IPS DF 6.9 (cell line): ENCODE measurements around the gene KRT84.

ENCODE experiments used
- DNase-seq: peaks from one replicate; pipeline ENCODE4 v3.0.0-alpha.2; 2013; ENCODE audit warnings: low read depth, low spot score
- H3K27ac ChIP-seq: one replicate; pipeline ENCODE4 v1.5.1; 2013; ENCODE audit warnings: low read length, control low read depth
- H3K27me3 ChIP-seq: 2 replicates; pipeline ENCODE4 v1.6.1; 2013; ENCODE audit warnings: mild to moderate bottlenecking, low read length; ENCODE audit not compliant: control insufficient read depth, insufficient read depth
- H3K36me3 ChIP-seq: 2 replicates; pipeline ENCODE4 v1.6.1; 2013; ENCODE audit warnings: low read length; ENCODE audit not compliant: control insufficient read depth, insufficient read depth
- H3K4me1 ChIP-seq: 2 replicates; pipeline ENCODE4 v1.6.1; 2013; ENCODE audit warnings: low read length; ENCODE audit not compliant: control insufficient read depth, insufficient read depth
- H3K4me3 ChIP-seq: 2 replicates; pipeline ENCODE4 v1.5.1; 2013; ENCODE audit warnings: mild to moderate bottlenecking, low read length
- H3K9me3 ChIP-seq: 2 replicates; pipeline ENCODE4 v1.6.1; 2013; ENCODE audit warnings: low read length, inconsistent platforms; ENCODE audit not compliant: control insufficient read depth, insufficient read depth
- WGBS: extraction: QIAGEN DNeasy Blood & Tissue Kit; methylation state at CpG from one replicate; pipeline ENCODE4 v1.1.7; 2013; ENCODE audit warnings: mixed read lengths, missing lambda C conversion rate; ENCODE audit not compliant: insufficient read length, insufficient coverage; 5-methylcytosine and 5-hydroxymethylcytosine counted together

Gene KRT84

DNA sequence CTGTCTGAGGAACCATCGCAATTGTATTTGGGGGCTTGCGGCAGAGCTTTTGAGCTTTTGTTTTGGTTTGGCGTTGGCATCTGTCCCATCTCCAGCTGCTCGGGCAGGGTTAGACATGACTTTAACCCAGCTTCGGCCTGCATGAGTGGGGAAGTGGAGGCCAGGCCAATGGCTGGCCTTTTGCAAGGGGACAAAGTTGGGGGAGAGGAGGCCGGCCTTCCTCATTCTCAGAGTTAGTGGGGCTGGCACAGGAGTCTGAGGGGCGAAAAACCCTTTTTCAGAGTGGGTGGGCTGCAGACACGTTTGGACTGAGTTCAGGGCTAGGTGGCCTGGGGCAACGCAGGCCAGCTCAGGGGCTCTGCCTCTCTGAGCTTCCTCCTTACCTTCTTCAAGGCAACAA is 15.5 kb upstream of the KRT84 start:
- H3K9me3 ChIP-seq: no peaks in the 10 kb centered on the region
- no peaks in the 10 kb centered on the region for H3K27me3 ChIP-seq
- DNase-seq: no peak
- H3K36me3 ChIP-seq: no peaks in the 10 kb centered on the region
- H3K4me3 ChIP-seq: no peak overlapping the region
- WGBS: no CpG with 5 or more reads among the region's 9 CpGs
- H3K4me1 ChIP-seq: peaks cover 1% of the 10 kb centered on the region
- no peak overlapping the region for H3K27ac ChIP-seq

DNA sequence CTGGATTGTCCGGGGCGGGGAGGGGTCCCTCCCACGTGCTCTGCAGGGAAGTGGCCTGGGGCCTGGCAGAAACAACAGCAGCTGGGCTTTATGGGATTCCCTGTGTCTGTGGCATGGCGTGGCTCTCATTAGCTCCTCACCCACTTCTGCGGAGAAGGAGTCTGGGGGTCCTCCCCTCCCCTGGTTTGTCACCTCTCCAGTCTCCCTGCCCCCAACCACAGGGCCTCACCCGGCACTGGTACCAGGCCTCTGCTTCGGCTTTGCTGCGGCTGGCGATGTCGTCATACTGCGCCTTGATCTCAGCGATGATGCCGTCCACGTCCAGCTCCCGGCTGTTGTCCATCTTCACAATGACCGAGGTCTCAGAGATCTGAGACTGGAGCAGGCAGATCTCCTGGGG is 14.3 kb upstream of the KRT84 start:
- H3K4me1 ChIP-seq: peaks cover 1% of the 10 kb centered on the region
- no peaks in the 10 kb centered on the region for H3K9me3 ChIP-seq
- no peaks in the 10 kb centered on the region for H3K27me3 ChIP-seq
- no peak overlapping the region for H3K27ac ChIP-seq
- no CpG with 5 or more reads among the region's 16 CpGs for WGBS
- DNase-seq: no peak
- H3K36me3 ChIP-seq: no peaks in the 10 kb centered on the region
- H3K4me3 ChIP-seq: no peak overlapping the region

DNA sequence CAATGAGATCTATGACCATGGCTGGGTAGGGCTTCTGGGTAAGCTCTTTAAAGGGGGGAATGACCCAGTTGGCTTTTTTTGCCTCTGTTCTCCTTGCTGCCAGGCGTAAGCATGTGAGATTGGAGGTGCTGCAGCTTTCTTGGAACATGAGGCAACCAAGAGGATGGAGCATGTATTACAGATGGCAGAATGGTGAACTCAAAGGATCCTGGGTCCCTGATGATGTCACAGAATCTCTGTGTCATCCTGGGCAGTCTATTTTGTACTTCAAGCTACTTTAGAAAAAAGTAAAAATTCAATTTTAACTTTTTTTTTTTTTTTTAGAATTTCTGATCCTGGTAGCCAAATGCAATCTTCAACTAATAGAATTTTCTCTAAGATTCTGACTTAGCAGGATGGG is 12.7 kb upstream of the KRT84 start:
- H3K36me3 ChIP-seq: no peaks in the 10 kb centered on the region
- no CpG with 5 or more reads among the region's 1 CpG for WGBS
- DNase-seq: no peak

DNA sequence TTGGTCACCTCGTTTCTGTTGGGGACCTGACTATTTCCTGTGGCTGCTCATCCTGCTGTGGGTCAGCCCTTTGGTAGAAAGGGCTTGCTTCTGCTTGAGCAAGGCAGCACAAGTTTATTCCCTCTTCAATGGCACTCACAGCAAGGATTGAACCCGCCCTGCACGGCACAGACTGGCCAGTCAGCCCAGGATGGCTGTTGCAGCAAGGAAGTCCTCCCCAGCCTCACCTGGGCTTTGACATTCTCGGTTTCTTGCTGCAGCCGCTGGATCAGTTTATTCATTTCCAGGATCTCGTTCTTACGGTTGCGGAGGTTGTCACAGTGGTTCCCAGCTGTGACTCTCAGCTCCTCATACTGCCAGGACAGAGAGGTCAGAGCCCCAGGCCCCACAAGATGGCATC is 11.2 kb upstream of the KRT84 start:
- DNase-seq: no peak
- no CpG with 5 or more reads among the region's 8 CpGs for WGBS
- H3K4me1 ChIP-seq: no peaks in the 10 kb centered on the region; the same call in 1 of the 2 replicates
- H3K27ac ChIP-seq: no peak overlapping the region
- H3K27me3 ChIP-seq: no peaks in the 10 kb centered on the region
- H3K4me3 ChIP-seq: no peak overlapping the region
- no peaks in the 10 kb centered on the region for H3K36me3 ChIP-seq
- no peaks in the 10 kb centered on the region for H3K9me3 ChIP-seq

More for the DNA sequence above, 12.7 kb upstream of the KRT84 start:
- Histone ChIP-seq H3K4me1 (peaks cover 1% of the 10 kb centered on the region), H3K9me3 (no peaks in the 10 kb centered on the region), H3K27me3 (no peaks in the 10 kb centered on the region), H3K27ac (no peak overlapping the region), H3K4me3 (no peak overlapping the region)

DNA sequence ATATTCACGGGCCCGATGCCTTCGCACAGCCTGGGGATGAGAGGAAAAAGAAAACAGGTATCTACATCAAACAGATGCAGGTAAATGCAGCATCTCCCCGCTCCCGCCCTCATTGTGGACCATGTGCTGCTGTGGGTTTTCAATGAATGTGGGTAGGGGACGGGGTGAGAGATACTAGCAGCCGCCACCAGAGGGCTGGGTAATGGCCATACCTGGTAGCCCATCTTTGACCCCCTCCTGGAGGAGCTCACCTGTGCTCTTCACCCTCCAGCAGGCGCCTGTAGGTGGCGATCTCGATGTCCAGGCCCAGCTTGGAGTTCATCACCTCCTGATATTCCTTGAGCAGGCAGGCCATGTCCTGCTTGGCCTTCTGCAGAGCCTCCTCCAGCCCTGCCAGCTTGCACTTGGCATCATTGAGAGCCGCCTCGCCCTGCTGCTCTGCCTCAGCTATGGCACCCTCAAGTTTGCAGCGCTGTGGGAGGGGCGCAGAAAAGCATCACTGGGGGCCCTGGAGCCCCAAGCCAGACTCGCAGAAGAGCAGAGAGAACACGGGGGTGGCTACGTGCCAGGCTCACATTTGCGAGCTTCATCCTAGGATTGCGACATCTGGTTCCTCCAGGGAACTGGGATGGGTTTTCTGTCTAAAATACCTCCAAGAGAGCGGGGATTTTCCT is 10.4 kb upstream of the KRT84 start:
- no peaks in the 10 kb centered on the region; the same call in 1 of the 2 replicates for H3K4me1 ChIP-seq
- H3K4me3 ChIP-seq: no peak overlapping the region
- no peaks in the 10 kb centered on the region for H3K9me3 ChIP-seq
- no peaks in the 10 kb centered on the region for H3K27me3 ChIP-seq
- H3K36me3 ChIP-seq: no peaks in the 10 kb centered on the region
- no CpG with 5 or more reads among the region's 20 CpGs for WGBS
- H3K27ac ChIP-seq: no peak overlapping the region
- DNase-seq: peak; percentile 77

DNA sequence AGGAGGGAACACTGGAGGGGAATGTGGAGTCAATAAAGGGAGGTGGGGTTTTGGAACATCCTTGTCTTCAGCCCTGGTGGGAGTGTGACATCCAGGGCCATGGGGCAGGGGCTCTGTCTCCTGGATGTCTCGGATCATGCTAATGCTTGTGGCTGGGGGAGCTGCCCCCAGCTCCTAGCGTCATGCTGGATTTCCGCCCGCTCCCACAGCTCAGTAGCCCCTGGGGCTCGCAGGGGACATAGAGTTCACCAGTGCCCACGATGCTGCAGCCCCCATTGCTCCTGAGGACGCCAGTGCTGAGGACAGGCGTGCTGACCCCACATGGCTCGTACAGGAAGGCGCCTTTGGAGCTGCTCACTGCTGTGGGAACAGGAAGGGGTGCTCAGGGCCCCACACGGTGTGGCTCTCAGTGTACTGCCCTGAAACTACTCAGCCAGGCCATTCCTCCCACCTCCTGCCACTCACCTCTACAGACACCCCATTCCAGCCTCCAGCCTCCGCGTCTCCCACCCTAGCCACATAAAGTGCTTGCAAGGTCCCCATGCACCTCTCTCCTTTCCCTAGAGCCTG is 9.5 kb upstream of the KRT84 start:
- Histone ChIP-seq H3K27ac (no peak overlapping the region), H3K4me3 (no peak overlapping the region; the same call in 1 of the 2 replicates), H3K36me3 (no peaks in the 10 kb centered on the region), H3K4me1 (no peaks in the 10 kb centered on the region; the same call in 1 of the 2 replicates), H3K9me3 (no peaks in the 10 kb centered on the region), H3K27me3 (no peaks in the 10 kb centered on the region)
- WGBS: no CpG with 5 or more reads among the region's 13 CpGs
- DNase-seq: no peak

DNA sequence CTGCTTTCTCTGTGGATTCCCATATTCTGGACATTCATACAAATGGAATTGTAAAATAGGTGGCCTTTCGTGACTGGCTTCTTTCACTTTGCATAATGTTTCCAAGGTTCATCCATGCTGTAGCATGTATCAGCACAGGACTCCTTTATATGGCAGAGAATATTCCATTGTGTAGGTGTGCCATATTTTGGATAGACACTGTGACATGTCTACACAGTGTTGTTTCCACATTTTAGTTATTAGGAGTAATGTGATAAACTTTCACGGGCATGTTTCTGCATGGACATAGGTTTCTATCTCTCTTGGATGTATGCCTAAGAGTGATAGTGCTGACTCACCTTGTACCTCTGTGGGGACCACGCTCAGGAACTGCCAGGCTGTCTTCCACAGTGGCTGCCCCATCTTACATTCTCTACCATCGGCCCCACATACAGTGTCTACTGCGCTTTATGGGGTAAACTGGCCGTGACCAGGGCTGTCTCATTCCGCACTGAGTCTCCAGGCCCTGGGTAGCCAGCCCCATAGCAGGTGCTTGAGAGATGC is 7.1 kb upstream of the KRT84 start:
- H3K36me3 ChIP-seq: no peaks in the 10 kb centered on the region
- no peaks in the 10 kb centered on the region for H3K9me3 ChIP-seq
- no peaks in the 10 kb centered on the region for H3K27me3 ChIP-seq
- no peak for DNase-seq
- H3K4me1 ChIP-seq: no peaks in the 10 kb centered on the region
- no CpG with 5 or more reads among the region's 7 CpGs for WGBS
- no peak overlapping the region for H3K4me3 ChIP-seq
- no peak overlapping the region for H3K27ac ChIP-seq

DNA sequence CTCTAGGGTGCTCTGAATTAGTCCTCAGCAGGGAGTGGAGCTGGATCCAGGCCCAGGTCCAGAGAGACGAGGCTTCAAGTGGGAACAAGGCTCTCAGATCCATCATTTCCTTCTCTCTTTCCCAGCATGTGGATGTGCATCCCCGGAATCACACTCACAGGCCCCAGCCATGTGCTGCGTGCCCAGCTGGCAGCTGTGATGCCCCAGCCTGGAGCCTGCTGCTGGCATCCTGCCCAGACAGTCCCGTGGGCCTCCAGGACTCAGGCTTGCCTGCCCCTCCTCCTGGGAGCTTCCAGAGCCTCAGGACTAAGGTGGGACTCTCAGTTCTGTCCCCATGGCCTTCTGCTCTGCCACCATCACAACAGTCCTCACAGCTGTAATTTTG is 6.2 kb upstream of the KRT84 start:
- DNase-seq: no peak
- Histone ChIP-seq H3K9me3 (no peaks in the 10 kb centered on the region), H3K4me1 (no peaks in the 10 kb centered on the region), H3K27ac (no peak overlapping the region), H3K27me3 (no peaks in the 10 kb centered on the region), H3K4me3 (no peak overlapping the region), H3K36me3 (no peaks in the 10 kb centered on the region)
- no CpG with 5 or more reads among the region's 4 CpGs for WGBS

DNA sequence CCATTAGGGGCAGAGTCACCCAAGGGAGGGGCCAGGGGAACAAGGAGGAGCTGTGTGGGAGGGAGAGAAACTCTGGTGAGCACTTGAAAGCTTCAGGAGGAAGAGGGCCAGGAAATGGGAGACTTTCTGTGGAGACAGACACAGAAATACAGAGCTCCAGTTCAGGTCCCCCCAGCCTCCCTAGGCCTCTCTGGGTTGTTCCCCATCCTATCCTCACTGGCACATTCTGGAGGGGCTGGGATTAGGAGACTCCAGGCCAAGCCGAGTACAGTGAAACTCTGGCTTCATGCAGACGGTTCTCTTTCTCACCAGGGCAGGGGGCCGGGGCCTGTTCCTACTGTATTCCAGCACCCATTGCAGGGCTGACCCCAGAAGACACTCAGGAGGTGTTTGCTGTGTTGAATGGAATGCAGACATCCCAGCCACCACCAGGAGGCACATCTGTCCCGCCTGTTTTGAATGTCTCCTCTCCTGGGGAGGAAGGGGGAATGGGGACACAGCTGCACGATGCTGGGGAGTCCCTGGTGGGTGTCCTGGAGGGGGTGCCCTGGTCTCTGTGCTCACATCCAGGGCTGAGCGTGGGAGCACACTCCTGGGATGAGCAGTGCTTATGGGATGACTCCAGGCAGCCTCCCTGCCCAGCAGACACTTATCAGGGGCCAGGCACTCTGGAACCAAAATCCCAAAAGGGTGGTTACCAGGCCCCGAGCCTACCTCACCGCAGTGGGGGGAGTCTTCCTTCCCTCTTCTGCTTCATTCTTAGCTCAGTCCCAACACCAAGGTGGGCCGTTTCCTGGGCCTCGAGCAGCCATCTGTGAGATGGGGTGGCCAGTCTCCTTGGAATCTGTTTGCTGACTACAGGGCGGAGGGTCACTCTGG is 5.5 kb upstream of the KRT84 start:
- Histone ChIP-seq H3K27ac (no peak overlapping the region), H3K4me3 (no peak overlapping the region), H3K36me3 (no peaks in the 10 kb centered on the region), H3K9me3 (no peaks in the 10 kb centered on the region), H3K4me1 (no peaks in the 10 kb centered on the region), H3K27me3 (no peaks in the 10 kb centered on the region)
- peak; percentile 20 for DNase-seq
- no CpG with 5 or more reads among the region's 11 CpGs for WGBS
